Measurements from ENCODE around the gene CCRL2. TPM values are rescaled to one million over a fixed set of nuclear protein-coding genes. Genes with fewer than 3 reads are reported as not detected.

The CCRL2 gene, protein sequence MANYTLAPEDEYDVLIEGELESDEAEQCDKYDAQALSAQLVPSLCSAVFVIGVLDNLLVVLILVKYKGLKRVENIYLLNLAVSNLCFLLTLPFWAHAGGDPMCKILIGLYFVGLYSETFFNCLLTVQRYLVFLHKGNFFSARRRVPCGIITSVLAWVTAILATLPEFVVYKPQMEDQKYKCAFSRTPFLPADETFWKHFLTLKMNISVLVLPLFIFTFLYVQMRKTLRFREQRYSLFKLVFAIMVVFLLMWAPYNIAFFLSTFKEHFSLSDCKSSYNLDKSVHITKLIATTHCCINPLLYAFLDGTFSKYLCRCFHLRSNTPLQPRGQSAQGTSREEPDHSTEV
- total RNA-seq: 5.6 and 13.5 TPM in 2 replicates

DNA sequence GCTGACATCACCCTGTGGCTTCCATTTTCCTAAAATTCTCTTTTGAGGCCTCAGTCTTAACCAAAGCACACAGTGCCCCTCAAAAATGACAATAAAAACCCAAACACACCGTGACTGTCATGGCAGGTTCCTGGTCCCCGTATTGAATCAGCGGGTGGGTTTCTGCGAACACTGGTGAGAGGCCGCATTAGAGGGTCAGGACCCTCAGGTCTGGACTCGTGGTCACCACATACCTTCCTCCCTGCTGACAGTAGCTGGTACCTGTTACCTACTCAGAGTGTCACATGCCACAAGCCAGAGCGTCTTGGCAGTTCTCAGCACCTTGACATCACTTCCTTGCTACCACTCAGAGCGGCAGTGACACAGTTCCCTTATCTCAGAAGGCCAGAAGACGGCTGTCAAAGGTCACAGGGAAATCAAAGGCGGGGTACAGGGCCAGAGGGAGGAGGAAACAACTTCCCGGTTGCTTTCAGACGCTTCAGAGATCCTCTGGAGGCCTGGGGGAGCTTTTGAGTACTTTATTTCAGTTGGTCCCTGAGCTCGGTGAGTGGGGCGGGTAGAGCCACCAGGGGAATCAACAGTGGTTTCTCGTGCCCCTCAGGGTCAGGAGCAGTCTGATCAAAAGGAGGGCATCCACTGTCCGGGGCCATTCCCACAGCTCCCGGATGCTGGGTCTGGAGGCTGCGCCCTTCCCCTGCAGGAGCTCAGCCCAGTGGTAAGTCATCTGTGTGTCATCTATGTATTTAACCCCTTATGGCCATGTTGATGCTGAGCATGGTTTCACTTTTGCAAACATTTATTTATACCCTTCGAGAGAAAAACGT lies at the start of gene CCRL2, which contains the start of gene CCR5AS:
Gene CCRL2, plus strand, starts transcription at position 472 of the 824 bp plus-strand sequence. CDS start 821 bp downstream, outside the sequence.
Gene CCR5AS, minus strand, starts transcription at position 279 of the 824 bp plus-strand sequence.

DNA sequence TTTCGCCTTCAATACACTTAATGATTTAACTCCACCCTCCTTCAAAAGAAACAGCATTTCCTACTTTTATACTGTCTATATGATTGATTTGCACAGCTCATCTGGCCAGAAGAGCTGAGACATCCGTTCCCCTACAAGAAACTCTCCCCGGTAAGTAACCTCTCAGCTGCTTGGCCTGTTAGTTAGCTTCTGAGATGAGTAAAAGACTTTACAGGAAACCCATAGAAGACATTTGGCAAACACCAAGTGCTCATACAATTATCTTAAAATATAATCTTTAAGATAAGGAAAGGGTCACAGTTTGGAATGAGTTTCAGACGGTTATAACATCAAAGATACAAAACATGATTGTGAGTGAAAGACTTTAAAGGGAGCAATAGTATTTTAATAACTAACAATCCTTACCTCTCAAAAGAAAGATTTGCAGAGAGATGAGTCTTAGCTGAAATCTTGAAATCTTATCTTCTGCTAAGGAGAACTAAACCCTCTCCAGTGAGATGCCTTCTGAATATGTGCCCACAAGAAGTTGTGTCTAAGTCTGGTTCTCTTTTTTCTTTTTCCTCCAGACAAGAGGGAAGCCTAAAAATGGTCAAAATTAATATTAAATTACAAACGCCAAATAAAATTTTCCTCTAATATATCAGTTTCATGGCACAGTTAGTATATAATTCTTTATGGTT lies 36.1 kb upstream of the CCRL2 start, which contains the start of gene CCR5:
Gene CCR5, plus strand, starts transcription at position 108 of the 680 bp plus-strand sequence. CDS start 1,957 bp downstream, outside the sequence.

Other genes with a start within 250 kb of the CCRL2 start
- not detected in 2 replicates for gene CCR1, start 198.9 kb upstream of the CCRL2 start, total RNA-seq
- not detected in 2 replicates for gene CCR3, start 164.8 kb upstream of the CCRL2 start, total RNA-seq
- gene CCR2, start 53.1 kb upstream of the CCRL2 start, total RNA-seq: not detected in 2 replicates
- not detected in 2 replicates for gene CCR5, start 36.3 kb upstream of the CCRL2 start, total RNA-seq
- under 0.01 and 0.10 TPM in 2 replicates for gene LTF, start 57.6 kb downstream of the CCRL2 start, total RNA-seq
- gene RTP3, start 90.7 kb downstream of the CCRL2 start, total RNA-seq: not detected in 2 replicates
- 0.10 and 0.98 TPM in 2 replicates for gene LRRC2, start 159.0 kb downstream of the CCRL2 start, total RNA-seq
- gene FAM240A, start 205.3 kb downstream of the CCRL2 start, total RNA-seq: not detected in 2 replicates